GM19397 (cell line): ENCODE results near the gene PORCN.

Experiments used
- ATAC-seq: cut with Tn5 transposase; IDR thresholded peaks from one replicate; pipeline ENCODE4 v1.9.1; 2021; ENCODE audit warnings: mild to moderate bottlenecking, moderate library complexity; ENCODE audit not compliant: unreplicated experiment

Gene PORCN

GRCh38 chrX:48475774-48476577, 32.8 kb upstream of the PORCN start, which contains the start of gene FTSJ1:
FTSJ1 (plus strand) TSS chrX:48476199; CDS start chrX:48478048, 1,849 bp downstream.
- peak; percentile 91 for ATAC-seq

- ATAC-seq, result no peak
Observed at GRCh38 chrX:48476919-48477318, 31.9 kb upstream of the PORCN start.

DNA sequence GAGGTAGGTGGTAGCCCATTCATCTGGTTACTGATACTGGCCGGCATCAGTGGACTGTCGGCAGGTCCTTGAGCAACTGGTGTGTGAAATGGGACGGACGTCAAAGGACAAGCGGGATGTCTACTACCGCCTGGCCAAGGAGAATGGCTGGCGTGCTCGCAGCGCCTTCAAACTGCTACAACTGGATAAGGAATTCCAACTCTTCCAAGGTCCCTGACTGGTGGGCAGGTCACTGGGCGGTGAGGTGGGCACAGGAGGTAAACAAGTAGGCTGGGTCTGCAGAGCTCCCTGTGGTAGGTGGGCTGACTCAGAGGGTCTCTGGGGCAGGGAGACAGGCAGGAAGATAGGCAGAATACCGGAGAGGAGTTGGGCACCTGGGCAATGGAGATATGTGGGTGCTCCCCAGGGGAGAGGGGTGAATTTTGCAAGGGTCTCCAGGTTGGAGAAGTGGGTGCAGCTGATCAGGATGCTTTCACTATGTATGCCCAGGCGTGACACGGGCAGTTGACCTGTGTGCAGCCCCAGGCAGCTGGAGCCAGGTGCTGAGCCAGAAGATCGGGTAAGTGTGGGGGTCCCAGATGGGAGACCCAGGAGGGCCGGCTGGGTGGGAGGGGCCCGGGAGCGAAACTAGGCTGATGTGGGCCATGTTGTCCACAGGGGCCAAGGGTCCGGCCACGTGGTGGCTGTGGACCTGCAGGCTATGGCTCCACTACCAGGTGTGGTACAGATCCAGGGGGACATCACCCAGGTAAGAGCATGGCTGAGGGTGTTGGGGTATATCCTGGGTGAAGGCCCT, 30.6 kb upstream of the PORCN start:
- no peak for ATAC-seq

GRCh38 chrX:48478806-48479205, 30.0 kb upstream of the PORCN start:
- no peak for ATAC-seq

DNA sequence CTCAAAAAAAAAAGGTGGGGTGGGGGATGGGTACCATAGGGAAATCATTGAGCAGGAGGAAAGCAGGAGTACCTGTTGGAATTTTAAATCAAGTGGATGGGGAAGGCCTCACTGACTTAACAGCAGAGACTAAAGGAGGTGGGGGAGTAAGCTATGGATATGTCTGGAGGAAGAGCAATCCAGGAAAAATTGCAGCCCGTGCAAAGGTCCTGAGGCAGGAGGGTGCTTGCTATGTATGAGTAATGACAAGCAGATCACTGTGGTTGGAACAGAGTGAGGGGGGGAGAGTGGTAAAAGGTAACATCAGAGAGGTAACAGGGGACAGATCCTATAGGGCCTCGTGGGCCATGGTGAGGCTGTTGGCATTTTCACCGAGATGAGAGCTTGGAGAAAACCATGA, 28.6 kb upstream of the PORCN start:
- no peak for ATAC-seq

- ATAC-seq, result no peak
Observed at GRCh38 chrX:48480583-48480982, 28.2 kb upstream of the PORCN start.

- ATAC-seq, result no peak
Observed at GRCh38 chrX:48482526-48482925, 26.3 kb upstream of the PORCN start.

GRCh38 chrX:48487362-48487798, 21.4 kb upstream of the PORCN start:
- ATAC-seq, result no peak

DNA sequence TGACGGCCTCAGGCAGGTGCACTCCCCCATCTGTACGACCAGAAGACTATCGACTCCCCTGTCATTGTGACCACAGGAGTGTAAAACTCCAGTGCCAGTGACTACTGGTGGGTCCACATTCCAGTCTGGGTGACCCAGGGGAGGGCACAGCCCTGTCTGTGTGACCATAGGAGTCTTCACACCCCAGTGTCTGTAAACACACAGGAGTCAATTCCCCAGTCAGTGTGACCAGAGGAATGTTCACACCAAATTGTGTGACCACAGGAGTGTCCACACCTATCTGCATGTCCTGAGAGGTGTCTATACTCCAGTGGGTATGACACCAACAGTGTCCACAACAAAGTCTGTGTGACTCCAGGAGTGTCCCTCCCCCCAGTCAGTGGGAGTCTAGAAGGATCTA, 20.8 kb upstream of the PORCN start:
- no peak for ATAC-seq

GRCh38 chrX:48489296-48489695, 19.5 kb upstream of the PORCN start:
- no peak for ATAC-seq

DNA sequence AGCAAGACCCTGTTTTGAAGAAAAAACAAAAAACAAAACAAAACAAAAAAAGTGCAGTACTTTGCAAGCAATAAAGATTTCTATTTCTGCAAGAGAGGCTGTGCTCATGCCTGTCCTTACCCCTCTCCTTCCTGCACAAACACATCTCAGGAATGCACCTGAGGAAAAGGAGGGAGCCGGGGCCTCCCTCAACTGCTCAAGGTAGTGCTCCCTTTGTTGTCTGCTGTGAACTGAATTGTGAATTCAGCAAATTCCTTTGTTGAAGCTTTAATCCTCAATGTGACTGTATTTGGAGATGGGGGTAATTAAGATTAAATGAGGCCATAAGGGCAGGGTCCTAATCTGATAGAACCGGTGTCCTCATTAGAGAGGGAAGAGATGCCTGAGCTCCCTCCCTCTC, 18.9 kb upstream of the PORCN start:
- no peak for ATAC-seq

- no peak for ATAC-seq
Observed at GRCh38 chrX:48490661-48491060, 18.1 kb upstream of the PORCN start.

DNA sequence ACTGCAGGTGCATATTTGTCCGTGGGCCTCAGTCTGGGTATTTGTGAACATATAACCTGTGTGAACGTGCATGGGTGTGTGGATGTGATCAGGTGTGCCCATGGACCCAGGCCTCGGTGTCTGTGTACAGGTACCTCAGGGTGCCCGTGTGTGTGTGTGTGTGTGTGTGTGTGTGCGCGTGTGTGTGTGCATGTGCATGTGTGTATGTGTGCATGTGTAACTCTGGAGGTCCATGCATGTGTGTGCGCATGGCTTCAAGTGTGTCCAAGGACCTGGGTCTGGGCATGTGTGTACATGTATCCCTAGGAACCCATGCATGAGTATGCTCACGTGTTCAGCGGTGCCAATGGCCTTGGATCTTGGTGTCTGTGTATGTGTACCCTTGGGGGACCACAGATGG, 17.0 kb upstream of the PORCN start:
- no peak for ATAC-seq

DNA sequence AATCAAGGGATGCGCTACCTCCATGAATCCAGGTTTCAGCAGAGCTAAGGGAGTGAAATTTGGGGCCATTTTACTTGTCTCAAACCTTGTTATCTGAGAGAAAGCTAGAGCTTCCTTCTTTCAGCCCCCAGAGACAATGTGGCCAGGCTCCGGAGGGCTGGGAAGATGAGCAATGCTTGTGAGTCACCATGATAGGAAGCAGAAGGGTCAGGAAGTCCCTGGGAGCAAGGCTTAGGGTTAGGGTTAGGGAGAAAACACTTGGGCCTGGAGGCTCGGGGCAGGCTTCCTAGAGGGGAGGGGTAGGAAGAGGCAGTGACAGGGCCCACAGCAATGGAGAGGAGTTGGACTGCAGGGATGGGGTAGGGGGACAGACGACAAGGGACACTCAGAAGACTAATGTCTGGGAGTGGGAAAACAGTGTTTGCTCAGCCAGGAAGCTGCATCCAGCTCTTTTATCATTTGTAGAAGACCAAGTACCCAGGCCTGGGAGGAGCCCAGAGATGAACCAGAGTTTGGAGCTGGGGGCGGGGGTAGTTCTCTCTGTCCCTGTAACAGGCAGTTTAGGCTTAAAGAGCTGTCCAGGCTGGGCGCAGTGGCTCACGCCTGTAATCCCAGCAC, 16.4 kb upstream of the PORCN start:
- ATAC-seq, result no peak

GRCh38 chrX:48493890-48494364, 14.9 kb upstream of the PORCN start:
- ATAC-seq, result no peak

DNA sequence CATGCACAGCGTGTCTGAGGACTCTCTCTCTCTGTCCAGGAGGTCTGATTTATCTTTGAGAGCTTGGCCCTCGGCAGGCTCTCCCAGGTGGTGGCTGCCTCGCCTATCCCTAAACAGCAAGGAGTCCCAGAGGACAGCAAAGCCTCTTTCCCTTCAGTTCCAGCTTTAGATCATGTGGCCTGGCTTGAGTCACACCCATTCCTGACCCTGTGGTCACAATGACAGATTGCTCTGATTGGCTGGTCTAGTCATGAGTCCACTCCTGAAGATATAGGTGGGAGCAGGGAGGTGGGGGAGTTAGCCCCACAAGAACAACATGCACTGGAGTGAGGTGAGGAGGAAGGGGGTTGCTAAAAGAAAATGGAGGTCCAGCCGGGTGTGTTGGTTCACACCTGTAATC, 12.1 kb upstream of the PORCN start:
- ATAC-seq, result no peak

- no peak for ATAC-seq
Observed at GRCh38 chrX:48497871-48498270, 10.9 kb upstream of the PORCN start.

GRCh38 chrX:48498374-48498809, 10.4 kb upstream of the PORCN start:
- no peak for ATAC-seq

GRCh38 chrX:48504261-48504660, 4.5 kb upstream of the PORCN start:
- ATAC-seq, result no peak

- no peak for ATAC-seq
Observed at GRCh38 chrX:48505481-48505880, 3.3 kb upstream of the PORCN start.

DNA sequence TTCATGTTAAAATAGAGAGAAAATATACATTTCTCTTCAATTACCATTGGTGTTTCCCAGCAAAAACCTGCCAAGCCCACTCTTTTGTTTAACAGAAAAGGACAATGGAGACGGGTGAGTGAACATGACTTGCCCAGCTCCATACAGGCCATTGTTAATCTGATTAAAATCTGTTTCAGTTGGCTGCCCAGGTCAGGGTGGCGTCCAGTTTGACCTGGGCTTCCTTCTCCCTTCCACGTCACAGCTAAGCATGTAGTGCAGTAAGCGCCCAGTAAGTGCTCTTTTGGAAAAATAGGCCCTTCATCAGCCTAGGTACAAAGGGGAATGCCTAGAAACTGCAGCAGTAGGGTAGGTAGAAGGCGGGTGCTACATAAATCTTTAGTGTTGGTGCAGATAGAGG, 1.5 kb upstream of the PORCN start:
- ATAC-seq, result no peak

DNA sequence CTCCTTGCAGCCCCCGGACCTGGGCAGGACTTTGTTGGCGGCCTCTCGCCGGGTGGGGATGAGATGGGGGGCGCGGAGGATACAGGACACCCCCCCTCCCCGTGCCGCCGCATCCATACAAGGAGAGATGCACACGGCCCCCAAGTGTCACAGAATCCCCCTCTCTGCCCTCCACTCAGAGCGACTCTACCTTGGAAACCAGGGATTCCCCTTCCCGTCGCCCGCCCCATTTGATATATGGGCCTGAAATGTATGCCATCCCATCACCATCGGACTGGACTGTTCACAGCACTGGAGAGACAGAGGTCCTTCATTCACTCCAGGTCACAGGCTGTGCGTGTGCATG, 426 bp downstream of the PORCN start:
- peak; percentile 16 for ATAC-seq
